Breast epithelium (tissue), 3 donors: ENCODE data around the gene FOLR1.

Experiments
- POLR2AphosphoS5 ChIP-seq, 3 donors: sonication (generic); formaldehyde crosslinking; IDR thresholded peaks; one replicate each; pipeline ENCODE4 v1.6.1; 2017; ENCODE audit warnings: antibody characterized with exemption in 3 of 3
- TF ChIP-seq, protein P1 (sequence below), 3 donors: fragments of 450-650 bp; IDR thresholded peaks; one replicate each; pipeline ENCODE4 v1.5.1; 2016 to 2017; ENCODE audit warnings: antibody characterized with exemption in 3 of 3, mild to moderate bottlenecking in 3 of 3, moderate library complexity in 3 of 3

DNA sequence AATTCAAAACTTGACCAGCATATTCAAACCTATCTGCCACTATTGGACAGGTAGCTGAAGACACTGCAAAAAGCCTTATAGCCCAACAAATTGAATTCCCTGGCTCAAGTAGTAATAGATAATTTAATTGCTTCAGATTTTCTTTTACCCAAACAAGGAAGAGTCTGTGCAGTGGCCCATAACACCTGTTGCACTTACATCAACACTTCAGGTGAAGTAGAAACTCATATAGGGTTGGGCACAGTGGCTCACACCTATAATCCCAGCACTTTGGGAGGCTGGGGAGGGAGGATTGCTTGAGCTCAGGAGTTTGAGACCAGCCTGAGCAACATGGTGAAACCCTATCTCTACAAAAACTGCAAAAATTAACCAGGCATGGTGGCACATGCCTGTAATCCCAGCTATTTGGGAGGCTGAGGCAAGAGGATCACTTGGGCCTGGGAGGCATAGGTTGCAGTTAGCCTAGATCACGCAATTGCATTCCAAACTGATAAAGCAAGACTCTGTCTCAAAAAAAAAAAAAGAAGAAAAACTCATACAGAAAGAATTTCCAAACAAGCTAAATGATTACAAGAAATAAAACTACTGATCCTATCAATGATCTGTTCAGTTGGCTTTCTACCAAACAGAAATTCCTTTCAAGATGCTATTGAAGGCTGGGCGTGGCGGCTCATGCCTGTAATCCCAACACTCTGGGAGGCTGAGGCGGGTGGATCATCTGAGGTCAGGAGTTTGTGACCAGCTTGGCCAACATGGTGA, 47.0 kb upstream of the FOLR1 start:
- TF ChIP-seq, protein P1, sequence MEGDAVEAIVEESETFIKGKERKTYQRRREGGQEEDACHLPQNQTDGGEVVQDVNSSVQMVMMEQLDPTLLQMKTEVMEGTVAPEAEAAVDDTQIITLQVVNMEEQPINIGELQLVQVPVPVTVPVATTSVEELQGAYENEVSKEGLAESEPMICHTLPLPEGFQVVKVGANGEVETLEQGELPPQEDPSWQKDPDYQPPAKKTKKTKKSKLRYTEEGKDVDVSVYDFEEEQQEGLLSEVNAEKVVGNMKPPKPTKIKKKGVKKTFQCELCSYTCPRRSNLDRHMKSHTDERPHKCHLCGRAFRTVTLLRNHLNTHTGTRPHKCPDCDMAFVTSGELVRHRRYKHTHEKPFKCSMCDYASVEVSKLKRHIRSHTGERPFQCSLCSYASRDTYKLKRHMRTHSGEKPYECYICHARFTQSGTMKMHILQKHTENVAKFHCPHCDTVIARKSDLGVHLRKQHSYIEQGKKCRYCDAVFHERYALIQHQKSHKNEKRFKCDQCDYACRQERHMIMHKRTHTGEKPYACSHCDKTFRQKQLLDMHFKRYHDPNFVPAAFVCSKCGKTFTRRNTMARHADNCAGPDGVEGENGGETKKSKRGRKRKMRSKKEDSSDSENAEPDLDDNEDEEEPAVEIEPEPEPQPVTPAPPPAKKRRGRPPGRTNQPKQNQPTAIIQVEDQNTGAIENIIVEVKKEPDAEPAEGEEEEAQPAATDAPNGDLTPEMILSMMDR (IDR thresholded peaks at IDR 0.05) = no peak
- no peak for TF ChIP-seq POLR2AphosphoS5 (IDR thresholded peaks at IDR 0.05)
